H1 (cell line): Measurements from ENCODE around the gene PRDX5. TPM values are rescaled to one million over a fixed set of nuclear protein-coding genes. Genes with fewer than 3 reads are reported as not detected.

Experiments
- CBX8 ChIP-seq: fragments of 300-800, 300-1000 bp; sonication (generic); IDR thresholded peaks from 2 replicates; pipeline ENCODE4 v1.7.1; 2016; ENCODE audit warnings: low read depth, low read length, borderline replicate concordance
- CHD7 ChIP-seq: fragments of 300-600 bp; sonication (generic); IDR thresholded peaks from 2 replicates; pipeline ENCODE4 v1.7.1; 2012; ENCODE audit warnings: low read length, moderate library complexity, mild to moderate bottlenecking, inconsistent platforms; ENCODE audit not compliant: insufficient replicate concordance
- CREB1 ChIP-seq: IDR thresholded peaks from 2 replicates; pipeline ENCODE4 v1.6.1; 2012; ENCODE audit warnings: inconsistent platforms
- CTCF ChIP-seq, 3 experiments: IDR thresholded peaks; 1 replicate in 2 of 3; 2 replicates in 1 of 3; pipeline versions ENCODE4 v1.5.1 to v1.6.1; 2011; ENCODE audit warnings: low read length in 3 of 3, mild to moderate bottlenecking in 3 of 3, inconsistent platforms in 2 of 3, low read depth in 1 of 3, moderate library complexity in 1 of 3; ENCODE audit not compliant: insufficient read depth in 1 of 3; ENCODE audit errors: control extremely low read depth in 1 of 3
- HDAC6 ChIP-seq: IDR thresholded peaks from one replicate; pipeline ENCODE4 v1.7.1; 2012; ENCODE audit warnings: low read depth, mild to moderate bottlenecking, inconsistent platforms, low read length, moderate library complexity
- KDM1A ChIP-seq: fragments of 200-600, 300-600 bp; sonication (generic); IDR thresholded peaks from 2 replicates; pipeline ENCODE4 v1.7.1; 2016; ENCODE audit warnings: mild to moderate bottlenecking, low read length, borderline replicate concordance
- NRF1 ChIP-seq: IDR thresholded peaks from 2 replicates; pipeline ENCODE4 v1.6.1; 2011; ENCODE audit warnings: mild to moderate bottlenecking, low read depth, low read length, improper control_type of control experiment
- SAP30 ChIP-seq: fragments of 300-600 bp; sonication (generic); IDR thresholded peaks from 2 replicates; pipeline ENCODE4 v1.7.1; 2012; ENCODE audit warnings: low read length, moderate library complexity, mild to moderate bottlenecking, inconsistent platforms; ENCODE audit not compliant: insufficient read depth, insufficient replicate concordance
- ZNF274 ChIP-seq: IDR thresholded peaks from 2 replicates; pipeline ENCODE4 v1.7.0; 2012; ENCODE audit warnings: low read length, borderline replicate concordance; ENCODE audit errors: extremely low read depth
- polyA plus RNA-seq, 7 experiments: library from polyadenylated mRNA; depleted of rRNA in 3 of 7; stranded (reverse) in 5 of 7; unstranded in 2 of 7; fragments of >200 nt in 5 of 7; fragments of 200-250 nt in 2 of 7; gene quantifications; 1 replicate in 5 of 7; 2 replicates in 1 of 7; 4 replicates in 1 of 7; pipeline versions ENCODE4 v1.2.1 to v1.2.3, GENCODE V29; 2011 to 2013; ENCODE audit warnings: missing spikeins in 2 of 7, mixed read lengths in 2 of 7
- total RNA-seq: library from RNA; stranded (reverse); fragmentation: NEBNext Ultra II Directional; extraction: Animal tissue kit (Norgen Biotek cat#: 25700); gene quantifications from 2 replicates; pipeline ENCODE4 v1.2.1, GENCODE V29; 2021

PRDX5 gene
- total and polyA plus RNA-seq, 2 of the 8 experiments (the other 6 are each of a cell fraction or from before 2014, with no cell fraction given): 201 to 582 TPM

GRCh38 chr11:64330888-64331287 is 13.0 kb downstream of the PRDX5 start (continued):
- TF ChIP-seq CHD7: no peak
- no peak for TF ChIP-seq HDAC6
- no peak for TF ChIP-seq CTCF (IDR thresholded peaks at IDR 0.05; ENCODE audit: control extremely low read depth in 1 of 3, insufficient read depth in 1 of 3, low read depth in 1 of 3, low read length in 3 of 3)
- TF ChIP-seq NRF1: no peak
- TF ChIP-seq CBX8: no peak
- TF ChIP-seq CREB1: no peak
- no peak for TF ChIP-seq SAP30
- TF ChIP-seq KDM1A: no peak
- TF ChIP-seq ZNF274: no peak
